Measurements from ENCODE around the gene PAXIP1.

Gene PAXIP1

DNA sequence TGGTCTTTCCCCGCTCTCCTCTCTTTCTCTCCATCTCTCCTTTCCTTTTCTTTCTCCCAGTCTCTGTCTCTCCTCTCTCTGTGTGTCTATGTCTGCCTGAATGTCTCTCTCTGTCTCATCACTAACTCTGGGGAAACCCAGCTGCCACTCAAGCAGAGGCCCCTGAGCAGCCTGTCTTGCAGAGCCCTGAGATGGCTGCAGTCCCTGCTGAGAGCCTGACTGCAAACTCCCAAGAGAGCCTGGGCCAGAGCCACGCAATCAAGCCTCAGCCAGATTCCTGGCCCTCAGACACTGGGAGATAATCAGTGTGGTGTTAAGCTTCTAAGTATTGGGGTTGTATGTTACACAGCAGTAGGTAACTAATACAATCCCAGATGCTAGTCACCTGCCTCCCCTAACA, 91.5 kb downstream of the PAXIP1 start:
- DNase-seq: no peak

DNA sequence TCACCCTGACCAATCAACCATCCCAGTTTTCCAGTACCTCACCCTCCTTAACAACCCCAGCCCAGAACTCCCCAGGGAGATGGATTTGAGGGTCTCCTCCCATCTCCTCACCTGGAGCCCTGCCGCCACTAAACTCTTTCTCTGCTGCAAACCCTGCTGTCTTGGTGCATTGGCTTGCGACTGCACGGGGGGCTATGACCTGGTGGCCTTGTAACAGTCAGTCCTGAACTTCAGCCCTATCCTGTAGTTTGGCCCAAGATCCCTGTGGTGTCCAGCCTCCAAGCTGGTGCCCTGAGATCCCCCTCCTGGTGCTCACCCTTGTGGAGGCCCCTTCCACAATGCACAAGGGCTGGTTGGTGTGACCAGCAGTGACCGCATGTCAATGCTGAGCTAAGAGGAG, 91.9 kb downstream of the PAXIP1 start:
- DNase-seq: no peak

DNA sequence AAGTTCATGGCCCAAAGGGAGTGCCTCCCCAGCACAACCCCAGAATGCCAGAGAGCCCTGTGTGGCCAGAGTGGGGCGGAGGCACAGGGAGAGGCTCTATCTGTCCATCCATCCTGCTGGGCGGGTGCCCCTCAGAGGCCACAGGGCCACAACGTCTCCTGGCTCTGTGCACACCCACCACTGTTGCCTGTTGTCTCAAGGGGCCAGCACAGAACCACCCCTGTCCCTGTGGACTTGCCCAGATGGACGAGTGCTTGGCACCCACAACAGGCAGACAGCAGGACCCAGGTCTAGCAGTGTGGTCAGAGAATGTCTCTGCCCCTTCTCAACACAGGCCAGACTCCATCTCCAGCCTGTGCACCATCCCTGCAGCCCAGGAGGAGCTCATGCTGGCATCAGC, 92.8 kb downstream of the PAXIP1 start:
- DNase-seq: no peak

DNA sequence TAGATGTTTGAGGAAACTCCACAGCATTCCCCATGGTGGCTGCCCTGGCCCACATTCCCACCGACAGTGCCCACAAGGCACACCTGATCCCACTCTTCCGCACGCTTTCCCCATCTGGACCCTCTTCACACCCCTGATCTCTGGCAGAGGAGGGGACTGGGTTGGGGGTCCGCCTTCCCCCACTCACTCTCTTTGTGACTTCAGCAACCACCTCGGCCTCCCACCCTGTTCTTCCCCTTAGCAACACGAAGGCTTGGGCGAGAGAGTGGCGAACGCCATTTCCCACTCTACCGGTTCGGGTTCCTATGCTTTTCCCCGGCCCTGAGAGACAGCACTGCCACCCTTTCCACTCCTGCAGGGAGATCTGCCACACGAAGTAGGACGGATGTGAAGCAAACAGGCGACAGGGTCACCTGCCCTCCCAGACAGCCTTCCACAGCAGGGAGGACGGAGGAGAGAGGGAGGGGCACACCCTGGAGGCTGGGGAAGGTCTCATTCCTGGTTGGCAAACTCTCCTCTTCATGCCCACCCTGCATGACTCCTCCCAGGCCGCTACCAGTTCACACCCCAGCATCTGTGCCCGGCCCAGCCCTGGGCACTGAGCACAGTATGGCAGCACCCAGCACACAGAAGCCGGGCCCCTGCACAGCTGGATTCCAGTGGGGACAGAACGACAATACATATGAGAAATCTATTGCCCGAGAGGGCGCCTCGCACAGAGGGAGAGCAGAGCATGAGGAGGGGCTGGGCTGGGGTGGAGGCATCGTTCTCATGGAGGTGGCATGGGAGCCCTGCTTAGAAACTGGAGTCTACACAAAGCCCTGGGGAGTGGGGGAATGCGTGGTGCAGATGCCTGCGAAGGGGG, 93.5 kb downstream of the PAXIP1 start:
- no peak for DNase-seq

DNA sequence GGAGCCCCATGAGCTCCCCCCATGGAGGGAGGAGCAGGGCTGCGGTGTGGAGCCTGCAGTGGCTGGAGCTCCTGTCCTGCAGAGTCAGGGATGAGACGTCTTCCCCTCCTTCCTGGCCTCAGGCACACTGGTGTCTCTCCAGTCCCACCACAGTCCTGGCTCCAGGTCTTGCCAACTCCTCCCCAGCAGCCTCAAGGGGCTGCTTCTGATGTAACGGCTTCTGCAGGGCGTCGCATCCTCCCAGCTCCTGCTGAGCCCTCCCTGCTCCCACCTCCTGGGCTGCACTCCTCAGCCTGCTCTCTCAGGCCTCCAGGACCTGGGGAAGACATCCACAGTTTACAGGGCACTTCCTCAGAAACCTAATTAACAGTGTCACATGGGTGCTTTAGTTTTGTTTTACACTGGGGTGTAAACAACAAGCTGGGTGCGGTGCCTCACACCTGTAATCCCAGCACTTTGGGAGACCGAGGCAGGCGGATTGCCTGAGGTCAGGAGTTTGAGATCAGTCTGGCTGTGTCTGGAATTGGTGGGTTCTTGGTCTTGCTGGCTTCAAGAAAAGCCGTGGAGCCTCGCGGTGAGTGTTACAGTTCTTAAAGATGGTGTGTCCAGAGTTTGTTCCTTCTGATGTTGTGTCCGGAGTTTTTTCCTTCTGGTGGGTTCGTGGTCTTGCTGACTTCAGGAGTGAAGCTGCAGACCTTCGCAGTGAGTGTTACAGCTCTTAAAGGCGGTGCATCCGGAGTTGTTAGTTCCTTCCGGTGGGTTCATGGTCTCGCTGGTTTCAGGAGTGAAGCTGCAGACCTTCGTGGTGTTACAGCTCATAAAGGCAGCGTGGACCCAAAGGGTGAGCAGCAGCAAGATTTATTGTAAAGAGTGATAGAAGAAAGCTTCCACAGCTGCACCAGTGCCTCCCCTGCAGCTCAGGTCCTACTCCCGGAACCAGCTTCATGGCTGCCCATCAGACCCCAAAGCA, 95.0 kb downstream of the PAXIP1 start:
- no peak for DNase-seq

DNA sequence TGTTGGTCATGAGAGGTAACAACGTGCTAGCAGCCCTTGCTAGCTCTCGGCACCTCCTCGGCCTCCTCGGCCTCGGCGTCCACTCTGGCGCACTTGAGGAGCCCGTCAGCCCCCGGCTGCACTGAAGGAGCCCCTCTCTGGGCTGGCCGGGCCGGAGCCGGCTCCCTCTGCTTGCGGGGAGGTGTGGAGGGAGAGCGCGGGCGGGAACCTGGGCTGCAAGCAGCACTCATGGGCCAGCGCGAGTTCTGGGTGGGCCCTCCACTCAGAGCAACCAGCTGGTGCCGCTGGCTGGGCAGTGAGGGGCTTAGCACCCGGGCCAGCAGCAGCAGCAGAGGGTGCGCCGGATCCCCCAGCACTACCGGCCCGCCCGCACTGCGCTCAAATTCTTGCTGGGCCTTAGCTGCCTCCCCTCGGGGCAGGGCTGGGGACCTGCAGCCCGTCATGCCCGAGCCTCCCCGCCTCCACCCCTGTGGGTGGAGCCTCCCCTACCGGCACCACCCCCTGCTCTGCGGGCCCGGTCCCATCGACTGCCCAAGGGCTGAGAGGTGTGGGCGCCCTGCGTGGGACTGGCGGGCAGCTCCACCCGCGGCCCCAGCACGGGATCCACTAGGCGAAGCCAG, 96.1 kb downstream of the PAXIP1 start:
- DNase-seq: no peak

DNA sequence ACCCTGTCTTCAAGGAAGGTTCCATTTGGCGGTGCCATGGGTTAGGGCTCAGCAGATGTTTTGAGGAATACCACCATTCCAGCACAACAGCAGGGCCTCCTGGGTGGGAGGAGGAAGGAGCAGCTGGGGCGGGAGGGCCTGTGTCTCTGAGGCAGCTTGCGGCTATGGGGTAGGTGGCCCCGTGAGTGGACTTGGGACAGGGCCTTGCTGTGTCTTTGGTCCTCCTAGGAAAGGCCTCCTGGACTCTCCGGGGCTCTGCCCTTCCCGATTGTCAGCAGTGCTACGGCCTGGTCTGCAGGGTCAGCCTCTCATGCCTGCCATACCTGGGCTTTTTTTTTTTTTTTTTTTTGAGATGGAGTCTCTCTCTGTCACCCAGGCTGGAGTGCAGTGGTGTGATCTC, 96.7 kb downstream of the PAXIP1 start:
- DNase-seq: no peak

DNA sequence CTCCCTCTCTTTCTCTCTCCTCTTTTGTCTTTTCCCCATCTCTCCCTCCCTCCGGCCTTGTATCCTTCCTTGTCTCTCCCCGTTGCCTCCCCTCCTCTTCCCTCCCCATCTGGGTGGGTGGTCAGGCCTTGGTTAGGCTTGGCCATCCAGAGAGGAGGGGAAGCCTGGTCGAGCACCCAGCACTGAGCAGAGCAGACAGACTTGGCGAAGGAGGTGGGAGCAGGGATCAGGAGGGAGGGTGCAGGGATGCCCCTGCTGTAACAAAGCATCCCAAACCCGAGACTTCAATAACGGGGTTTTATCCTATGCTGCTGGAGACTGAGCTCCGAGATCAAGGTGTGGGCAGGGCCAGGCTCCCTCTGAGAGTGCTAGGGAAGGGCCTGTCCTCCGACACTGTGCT, 97.3 kb downstream of the PAXIP1 start:
- DNase-seq: no peak

DNA sequence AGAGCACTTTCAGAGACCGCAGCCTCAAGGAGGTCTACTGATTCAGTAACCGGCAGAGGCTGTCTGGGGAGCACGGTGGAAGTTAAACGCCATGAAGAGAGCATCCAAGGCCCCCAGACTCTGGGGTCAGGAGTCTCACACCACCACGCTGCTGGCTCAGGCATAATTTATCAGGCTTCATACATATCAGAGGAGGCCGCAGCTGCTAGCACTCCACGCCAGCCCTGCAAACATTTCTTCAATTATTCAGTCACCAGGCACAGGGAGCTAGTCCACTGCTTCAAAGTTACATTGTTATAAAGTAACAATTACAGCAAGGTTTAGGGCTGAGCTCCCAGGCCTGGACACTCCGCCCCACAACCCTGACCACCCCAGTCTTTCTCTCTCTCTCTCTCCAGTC, 97.8 kb downstream of the PAXIP1 start:
- no peak for DNase-seq

DNA sequence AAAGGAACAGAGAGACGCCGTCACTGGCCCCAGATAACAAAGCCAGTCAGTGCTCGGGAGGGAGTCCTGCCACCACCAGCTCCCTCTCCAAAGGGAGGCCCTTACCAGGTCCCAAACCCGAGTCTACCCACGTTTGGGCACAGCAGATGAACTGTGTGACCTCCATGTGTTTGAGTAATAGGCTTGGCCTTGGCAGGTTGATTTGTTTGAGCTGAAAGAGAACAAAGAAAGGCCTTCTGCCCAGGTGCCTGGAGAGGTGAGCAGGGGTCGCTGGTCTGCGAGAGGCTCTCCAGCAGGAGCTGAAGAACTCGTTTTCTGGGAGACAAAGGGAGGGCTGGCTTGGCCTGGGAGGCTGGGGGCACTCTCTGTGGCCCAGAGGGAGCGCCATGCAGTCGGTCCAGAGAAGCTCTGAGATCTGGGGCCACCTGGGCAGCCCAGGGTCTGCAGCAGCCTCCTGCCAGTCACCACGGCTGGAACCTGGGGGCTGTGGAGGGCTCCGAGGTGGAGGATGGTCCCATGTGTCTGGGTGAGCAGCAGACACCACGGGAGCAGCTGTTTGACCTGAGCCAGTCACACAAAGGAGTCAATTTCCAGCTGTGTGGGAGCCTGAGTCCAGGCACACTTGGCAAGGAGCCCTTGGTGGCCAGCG, 99.7 kb downstream of the PAXIP1 start:
- DNase-seq: no peak

DNA sequence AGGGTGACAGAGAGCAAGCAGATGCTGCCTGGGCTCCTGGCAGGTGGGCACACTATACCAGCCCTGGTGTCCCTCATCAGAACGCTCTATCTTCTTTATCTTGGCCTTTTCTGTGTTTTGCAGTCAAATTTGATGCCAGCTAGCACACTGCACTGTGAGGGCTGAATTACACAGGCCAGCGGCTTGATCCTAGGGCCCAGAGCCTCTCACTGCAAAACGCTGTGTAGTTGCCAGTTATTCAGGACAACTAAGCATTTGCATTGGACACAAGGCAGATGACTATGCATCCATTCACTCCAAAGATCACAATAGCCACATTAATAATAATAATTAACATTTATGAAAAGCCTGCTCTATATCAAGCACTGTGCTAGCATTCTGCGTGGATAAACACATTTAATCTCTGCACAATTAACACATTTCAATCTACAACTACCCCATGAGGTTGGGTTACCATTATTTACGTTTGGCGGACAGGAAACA, 100.3 kb downstream of the PAXIP1 start:
- no peak for DNase-seq

DNA sequence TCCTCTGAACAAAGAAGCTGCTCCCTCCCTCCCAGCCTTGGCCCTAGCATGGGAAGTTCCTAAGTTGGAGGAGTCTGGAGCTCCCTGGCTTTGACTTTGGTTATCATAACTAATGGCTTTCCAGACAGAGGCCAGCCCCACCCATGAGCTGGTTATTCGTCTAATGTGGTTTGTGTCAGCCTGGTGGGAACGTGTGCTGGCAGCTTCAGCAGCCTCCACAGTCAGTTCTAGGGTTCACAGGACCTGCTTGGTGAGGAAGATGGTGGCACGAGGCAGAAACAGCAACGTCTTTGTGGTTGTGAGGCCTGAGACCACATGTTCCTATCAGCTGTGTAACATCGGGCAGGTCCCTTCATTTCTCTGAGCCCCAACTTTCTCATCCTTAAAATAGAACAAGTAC, 103.1 kb downstream of the PAXIP1 start:
- DNase-seq: no peak

DNA sequence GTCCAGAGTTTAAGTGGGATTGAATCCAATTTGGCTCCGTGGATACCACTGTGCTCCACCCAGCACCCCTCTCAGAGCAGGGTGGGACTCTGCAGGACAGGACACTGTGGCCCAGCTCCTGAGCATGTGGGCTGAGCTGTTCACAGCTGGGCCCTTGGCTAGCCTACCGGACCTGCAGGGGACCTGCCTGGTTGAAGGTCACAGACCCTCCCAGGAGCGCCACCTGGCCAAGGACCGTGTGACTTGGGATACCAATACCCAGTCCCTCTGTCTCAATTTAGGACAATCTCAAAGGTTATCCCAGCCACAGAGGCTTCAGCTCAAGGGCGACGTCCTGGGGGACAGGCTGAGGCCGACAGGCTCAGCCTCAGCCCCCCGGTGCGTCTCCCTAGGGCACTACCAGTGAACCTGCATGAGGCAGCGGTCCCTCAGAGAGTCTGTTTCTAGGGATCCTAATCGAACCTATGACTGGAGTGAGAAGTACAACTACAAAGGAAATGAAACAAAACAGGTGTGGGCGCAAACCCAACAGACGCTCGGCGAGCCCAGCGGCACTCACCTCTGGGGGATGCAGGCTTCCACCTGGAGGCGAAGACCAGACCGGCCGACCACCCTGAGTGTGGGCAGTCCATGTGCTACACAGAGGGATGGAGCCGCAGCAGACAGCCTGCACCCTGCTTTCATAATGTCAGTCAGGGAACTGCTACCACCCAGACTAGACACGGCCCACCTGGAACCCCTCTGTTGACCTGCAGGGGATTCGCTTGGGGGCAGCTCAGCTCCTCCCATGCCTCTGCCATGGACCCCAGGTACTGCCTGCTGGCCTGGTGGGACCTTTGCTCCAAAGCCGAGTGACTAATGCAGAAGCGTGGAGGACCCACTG, 103.7 kb downstream of the PAXIP1 start:
- no peak for DNase-seq

DNA sequence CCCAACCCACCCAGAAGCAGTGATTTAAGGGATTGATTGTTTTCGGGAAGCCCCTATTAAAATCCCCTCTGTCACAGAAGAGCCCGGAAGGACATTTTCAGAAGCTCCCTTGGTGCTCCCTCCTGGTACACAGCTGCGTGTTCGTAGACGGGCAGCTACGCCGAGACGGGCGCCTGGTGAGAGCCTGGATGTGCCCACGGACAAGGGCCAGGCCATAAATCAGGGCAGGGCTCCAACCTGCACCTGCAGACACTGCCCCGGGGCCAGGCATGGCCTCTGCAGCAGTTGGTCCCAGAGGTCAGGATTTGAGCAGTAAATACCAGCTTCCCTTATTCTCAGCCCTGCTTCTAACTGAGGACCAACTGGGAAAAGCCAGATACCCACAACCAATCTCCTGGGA, 106.8 kb downstream of the PAXIP1 start:
- no peak for DNase-seq
